Panc1 (cell line): Measurements from ENCODE around the gene CBLL1.

Source experiments
- CTCF ChIP-seq: fragments of 450-650 bp; IDR thresholded peaks from 2 replicates; pipeline ENCODE4 v1.5.1; 2017; ENCODE audit warnings: mild to moderate bottlenecking
- POLR2AphosphoS5 ChIP-seq: IDR thresholded peaks from 2 replicates; pipeline ENCODE4 v1.6.1; 2012; ENCODE audit warnings: mild to moderate bottlenecking, low read depth, low read length, moderate library complexity
- SIN3A ChIP-seq: IDR thresholded peaks from 2 replicates; pipeline ENCODE4 v1.6.1; 2012; ENCODE audit warnings: low read depth, mild to moderate bottlenecking, low read length, moderate library complexity, borderline replicate concordance; ENCODE audit not compliant: insufficient read depth
- TF ChIP-seq, protein P1 (sequence below), 2 experiments: IDR thresholded peaks; 2 replicates each; pipeline ENCODE4 v1.6.1; 2011 to 2012; ENCODE audit warnings: low read depth in 2 of 2, control low read depth in 1 of 2, low read length in 1 of 2, mild to moderate bottlenecking in 1 of 2, moderate library complexity in 1 of 2; ENCODE audit not compliant: insufficient read depth in 1 of 2

DNA sequence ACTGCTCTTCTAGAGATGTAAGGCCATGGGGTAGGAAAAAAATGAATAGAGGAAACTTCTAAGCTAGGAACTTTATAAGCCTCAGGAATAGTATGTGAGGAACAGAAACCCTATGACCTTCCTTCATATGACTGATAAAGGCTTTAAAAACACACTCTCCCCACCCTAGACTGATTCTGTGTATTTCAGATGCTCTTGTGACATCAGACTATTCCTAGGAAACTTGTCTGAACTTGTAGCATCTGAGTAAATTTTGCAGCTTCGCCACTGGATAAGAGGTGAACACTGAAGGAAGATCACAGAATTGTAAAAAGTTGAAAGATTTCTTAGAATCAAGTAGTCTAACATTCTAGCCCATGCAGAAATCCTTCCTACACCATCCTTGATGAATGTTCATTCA lies 31.0 kb upstream of the CBLL1 start:
- TF ChIP-seq CTCF (no peak), POLR2AphosphoS5 (no peak), SIN3A (no peak)
- TF ChIP-seq, protein P1, sequence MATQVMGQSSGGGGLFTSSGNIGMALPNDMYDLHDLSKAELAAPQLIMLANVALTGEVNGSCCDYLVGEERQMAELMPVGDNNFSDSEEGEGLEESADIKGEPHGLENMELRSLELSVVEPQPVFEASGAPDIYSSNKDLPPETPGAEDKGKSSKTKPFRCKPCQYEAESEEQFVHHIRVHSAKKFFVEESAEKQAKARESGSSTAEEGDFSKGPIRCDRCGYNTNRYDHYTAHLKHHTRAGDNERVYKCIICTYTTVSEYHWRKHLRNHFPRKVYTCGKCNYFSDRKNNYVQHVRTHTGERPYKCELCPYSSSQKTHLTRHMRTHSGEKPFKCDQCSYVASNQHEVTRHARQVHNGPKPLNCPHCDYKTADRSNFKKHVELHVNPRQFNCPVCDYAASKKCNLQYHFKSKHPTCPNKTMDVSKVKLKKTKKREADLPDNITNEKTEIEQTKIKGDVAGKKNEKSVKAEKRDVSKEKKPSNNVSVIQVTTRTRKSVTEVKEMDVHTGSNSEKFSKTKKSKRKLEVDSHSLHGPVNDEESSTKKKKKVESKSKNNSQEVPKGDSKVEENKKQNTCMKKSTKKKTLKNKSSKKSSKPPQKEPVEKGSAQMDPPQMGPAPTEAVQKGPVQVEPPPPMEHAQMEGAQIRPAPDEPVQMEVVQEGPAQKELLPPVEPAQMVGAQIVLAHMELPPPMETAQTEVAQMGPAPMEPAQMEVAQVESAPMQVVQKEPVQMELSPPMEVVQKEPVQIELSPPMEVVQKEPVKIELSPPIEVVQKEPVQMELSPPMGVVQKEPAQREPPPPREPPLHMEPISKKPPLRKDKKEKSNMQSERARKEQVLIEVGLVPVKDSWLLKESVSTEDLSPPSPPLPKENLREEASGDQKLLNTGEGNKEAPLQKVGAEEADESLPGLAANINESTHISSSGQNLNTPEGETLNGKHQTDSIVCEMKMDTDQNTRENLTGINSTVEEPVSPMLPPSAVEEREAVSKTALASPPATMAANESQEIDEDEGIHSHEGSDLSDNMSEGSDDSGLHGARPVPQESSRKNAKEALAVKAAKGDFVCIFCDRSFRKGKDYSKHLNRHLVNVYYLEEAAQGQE (IDR thresholded peaks at IDR 0.05; ENCODE audit: insufficient read depth in 1 of 2, low read depth in 2 of 2, low read length in 1 of 2), result no peak
